Transverse colon (tissue), 4 donors: Measurements from ENCODE around the gene CCDC83.

ENCODE experiments used
- EP300 ChIP-seq: sonication (generic); formaldehyde crosslinking; IDR thresholded peaks from one replicate; pipeline ENCODE4 v1.6.1; 2017; ENCODE audit warnings: antibody characterized with exemption, low read depth
- POLR2A ChIP-seq: fragments of 450-650 bp; IDR thresholded peaks from one replicate; pipeline ENCODE4 v1.6.1; 2016; ENCODE audit warnings: antibody characterized with exemption, mild to moderate bottlenecking, moderate library complexity
- POLR2AphosphoS5 ChIP-seq, 3 donors: sonication (generic); formaldehyde crosslinking; IDR thresholded peaks; one replicate each; pipeline ENCODE4 v1.6.1; 2016; ENCODE audit warnings: antibody characterized with exemption in 3 of 3
- TF ChIP-seq, protein P1 (sequence below), 5 experiments: fragments of 200-600 bp in 3 of 5; fragments of 450-650 bp in 2 of 5; sonication (generic) in 3 of 5; IDR thresholded peaks; 1 replicate in 2 of 5; 2 replicates in 3 of 5; pipeline ENCODE4 v1.5.1; 2016 to 2017; ENCODE audit warnings: antibody characterized with exemption in 5 of 5, inconsistent platforms in 3 of 5, mild to moderate bottlenecking in 2 of 5, moderate library complexity in 1 of 5

- TF ChIP-seq, protein P1, sequence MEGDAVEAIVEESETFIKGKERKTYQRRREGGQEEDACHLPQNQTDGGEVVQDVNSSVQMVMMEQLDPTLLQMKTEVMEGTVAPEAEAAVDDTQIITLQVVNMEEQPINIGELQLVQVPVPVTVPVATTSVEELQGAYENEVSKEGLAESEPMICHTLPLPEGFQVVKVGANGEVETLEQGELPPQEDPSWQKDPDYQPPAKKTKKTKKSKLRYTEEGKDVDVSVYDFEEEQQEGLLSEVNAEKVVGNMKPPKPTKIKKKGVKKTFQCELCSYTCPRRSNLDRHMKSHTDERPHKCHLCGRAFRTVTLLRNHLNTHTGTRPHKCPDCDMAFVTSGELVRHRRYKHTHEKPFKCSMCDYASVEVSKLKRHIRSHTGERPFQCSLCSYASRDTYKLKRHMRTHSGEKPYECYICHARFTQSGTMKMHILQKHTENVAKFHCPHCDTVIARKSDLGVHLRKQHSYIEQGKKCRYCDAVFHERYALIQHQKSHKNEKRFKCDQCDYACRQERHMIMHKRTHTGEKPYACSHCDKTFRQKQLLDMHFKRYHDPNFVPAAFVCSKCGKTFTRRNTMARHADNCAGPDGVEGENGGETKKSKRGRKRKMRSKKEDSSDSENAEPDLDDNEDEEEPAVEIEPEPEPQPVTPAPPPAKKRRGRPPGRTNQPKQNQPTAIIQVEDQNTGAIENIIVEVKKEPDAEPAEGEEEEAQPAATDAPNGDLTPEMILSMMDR (IDR thresholded peaks at IDR 0.05) = no peak
- TF ChIP-seq EP300 (no peak), POLR2A (no peak), POLR2AphosphoS5 (IDR thresholded peaks at IDR 0.05) (no peak)
These were observed 67.2 kb downstream of the CCDC83 start for GRCh38 chr11:85922367-85922766.
